Ovary (tissue), 9 donors: Measurements from ENCODE around the gene KCNAB1. TPM values are rescaled to one million over a fixed set of nuclear protein-coding genes. Genes with fewer than 3 reads are reported as not detected.
"Not testable (repeated sequence)": the region's sequence is repeated elsewhere in the genome, so short reads cannot be mapped to it uniquely, and the experiment has no call there.

Experiments
- DNase-seq, 5 donors: peaks; one replicate each; pipeline ENCODE4 v3.0.0-alpha.2; 2019 to 2020
- H3K27ac ChIP-seq, 2 donors: fragments of 200-600 bp; one replicate each; pipeline versions ENCODE4 v1.5.1 to v1.8.0; 2019 to 2022
- H3K27me3 ChIP-seq: fragments of 200-600 bp; one replicate; pipeline ENCODE4 v1.8.0; 2022
- H3K36me3 ChIP-seq: fragments of 200-600 bp; sonication (generic); one replicate; pipeline ENCODE4 v1.5.1; 2019
- H3K4me1 ChIP-seq: one replicate; pipeline ENCODE4 v1.8.1; 2013; ENCODE audit warnings: mild to moderate bottlenecking, moderate library complexity; ENCODE audit not compliant: insufficient read depth
- H3K4me3 ChIP-seq: fragments of 200-600 bp; sonication (generic); one replicate; pipeline ENCODE4 v1.5.1; 2017
- H3K9me3 ChIP-seq, 2 donors: fragments of 200-600 bp in 1 of 2; sonication (generic) in 1 of 2; one replicate each; pipeline versions ENCODE4 v1.5.1 to v1.8.1; 2013 to 2019; ENCODE audit warnings: mild to moderate bottlenecking in 1 of 2, moderate library complexity in 1 of 2
- CTCF ChIP-seq, 3 donors: fragments of 450-650 bp in 2 of 3; fragments of 200-600 bp in 1 of 3; IDR thresholded peaks; one replicate each; pipeline versions ENCODE4 v1.5.1 to v1.8.0; 2016 to 2022; ENCODE audit warnings: antibody characterized with exemption in 3 of 3, mild to moderate bottlenecking in 1 of 3
- EP300 ChIP-seq: sonication (generic); formaldehyde crosslinking; IDR thresholded peaks from one replicate; pipeline ENCODE4 v1.6.1; 2017; ENCODE audit warnings: antibody characterized with exemption
- POLR2A ChIP-seq: fragments of 450-650 bp; IDR thresholded peaks from one replicate; pipeline ENCODE4 v1.6.1; 2017; ENCODE audit warnings: antibody characterized with exemption, mild to moderate bottlenecking, moderate library complexity
- WGBS, 3 donors: extraction: QIAGEN DNeasy Blood & Tissue Kit in 1 of 3; methylation state at CpG; one replicate each; pipeline versions ENCODE4 v1.1.5 to v1.1.7; 2013 to 2017; 5-methylcytosine and 5-hydroxymethylcytosine counted together
- intact Hi-C, 4 donors: fragments of 100-400 bp; cut with DNase I; formaldehyde crosslinking; loops; one replicate each; pipeline versions ENCODE4 v1.11.0 to v1.15.1; 2022 to 2023
- polyA plus RNA-seq, 2 donors: library from polyadenylated mRNA; stranded (reverse); fragments of 200-250 nt in 1 of 2; fragments of 350-450 nt in 1 of 2; fragmentation: Illumina TruSeq in 1 of 2; extraction: RNeasy Lipid Tissue Mini Kit (QIAGEN cat#74804) in 1 of 2; gene quantifications; one replicate each; pipeline ENCODE4 v1.2.3, GENCODE V29; 2013 to 2014
- total RNA-seq, 7 donors: library from RNA; depleted of rRNA in 2 of 7; stranded (reverse); fragments of >200 nt in 2 of 7; fragmentation: NEBNext Ultra II Directional in 3 of 7; extraction: Animal tissue kit (Norgen Biotek cat#: 25700) in 3 of 7; gene quantifications; one replicate each; pipeline versions ENCODE4 v1.1.0 to v1.2.4, GENCODE V29; 2016 to 2023
- donor health status: DM: no; HTN: no; CAD: no; lungs with moderate emphysema.
- donor health status: DM: no; HTN: no; CAD: no.
- donor health status: Bipolar disorder and iron deficiency.
- donor health status: DM: yes; HTN: yes; CAD: no.
- donor health status: DM: no; HTN: no; CAD: no.
- donor health status: DM: yes; HTN: yes; CAD: no.

The KCNAB1 gene
- total and polyA plus RNA-seq, 9 donors = 0.60 to 8.0 (median 2.4) TPM

- Histone ChIP-seq H3K27ac (peak within 1 kb of the TSS; percentile 41 to 66), H3K27me3 (no peaks in the 10 kb centered on the region), H3K4me3 (peak within 1 kb of the TSS; percentile 96), H3K9me3 (no peaks in the 10 kb centered on the region), H3K4me1 (peaks cover 12% of the 10 kb centered on the region), H3K36me3 (no peaks in the 10 kb centered on the region)
- peak; percentile 47 for TF ChIP-seq POLR2A
- TF ChIP-seq CTCF (IDR thresholded peaks at IDR 0.05) = peak; percentile 31 to 74 (median 61)
- TF ChIP-seq EP300 = no peak
- intact Hi-C loops = loop anchor here in 2 of 4 donors (5.0 to 10.0 kb wide), 2 partner anchors 117 to 530 kb away; partner anchors contain the start of gene TIPARP (in 2 of the 2)
- WGBS, 3 donors = 3 to 4% (median 3%) methylated on average over 58 to 60 of the region's 60 CpGs
- peak; percentile 99 to 100 (median 99) for DNase-seq
Measured at GRCh38 chr3:156554842-156555687, 434.7 kb downstream of the KCNAB1 start, which contains the start of gene SSR3. TSS of gene SSR3 (minus strand) at chr3:156555117. CDS start at chr3:156555089, 28 bp downstream.

- H3K4me3 ChIP-seq = no peak overlapping the region
- H3K9me3 ChIP-seq = no peaks in the 10 kb centered on the region
- no peak for DNase-seq
- no peaks in the 10 kb centered on the region for H3K36me3 ChIP-seq
- intact Hi-C loops = loop anchor here in 1 of 4 donors (10.0 kb wide), 1 partner anchor 526 kb away; no protein-coding TSS in a partner anchor
- no peaks in the 10 kb centered on the region for H3K27me3 ChIP-seq
- no peak overlapping the region for H3K27ac ChIP-seq
- peaks cover 4% of the 10 kb centered on the region for H3K4me1 ChIP-seq
- TF ChIP-seq CTCF (IDR thresholded peaks at IDR 0.05) (no peak), EP300 (no peak), POLR2A (no peak)
Measured at GRCh38 chr3:156558389-156558788, 438.0 kb downstream of the KCNAB1 start.

GRCh38 chr3:156559321-156559720 lies 438.9 kb downstream of the KCNAB1 start:
- intact Hi-C loops = loop anchor here in 1 of 4 donors (10.0 kb wide), 1 partner anchor 525 kb away; no protein-coding TSS in a partner anchor
- 13 to 30% (median 28%) methylated on average over 1 of the region's 1 CpG for WGBS, 3 donors

GRCh38 chr3:156561533-156561932 lies 441.2 kb downstream of the KCNAB1 start:
- H3K27me3 ChIP-seq = no peaks in the 10 kb centered on the region
- no peaks in the 10 kb centered on the region for H3K4me1 ChIP-seq
- H3K27ac ChIP-seq = no peak overlapping the region
- H3K9me3 ChIP-seq = no peaks in the 10 kb centered on the region
- TF ChIP-seq CTCF (IDR thresholded peaks at IDR 0.05) = no peak
- no peak for TF ChIP-seq EP300
- no peaks in the 10 kb centered on the region for H3K36me3 ChIP-seq
- no peak for DNase-seq
- H3K4me3 ChIP-seq = no peak overlapping the region
- 82 to 100% (median 89%) methylated on average over 2 of the region's 2 CpGs for WGBS, 3 donors
- intact Hi-C loops = no loop called here

More at GRCh38 chr3:156559321-156559720, 438.9 kb downstream of the KCNAB1 start:
- Histone ChIP-seq H3K36me3 (no peaks in the 10 kb centered on the region), H3K9me3 (no peaks in the 10 kb centered on the region), H3K4me3 (no peak overlapping the region), H3K27me3 (no peaks in the 10 kb centered on the region), H3K27ac (no peak overlapping the region), H3K4me1 (peaks cover 2% of the 10 kb centered on the region)
- no peak for TF ChIP-seq POLR2A
- DNase-seq = no peak

GRCh38 chr3:156562486-156562885 lies 442.1 kb downstream of the KCNAB1 start:
- H3K4me1 ChIP-seq, H3K27me3 ChIP-seq, DNase-seq, H3K4me3 ChIP-seq, intact Hi-C loops, H3K27ac ChIP-seq, H3K9me3 ChIP-seq, H3K36me3 ChIP-seq: not testable (repeated sequence)
- 42 to 57% (median 44%) methylated on average over 8 of the region's 8 CpGs for WGBS, 3 donors
